ENCODE measurements around the gene SLC27A1. TPM values are rescaled to one million over a fixed set of nuclear protein-coding genes. Genes with fewer than 3 reads are reported as not detected.
"Not testable (repeated sequence)": the region's sequence is repeated elsewhere in the genome, so short reads cannot be mapped to it uniquely, and the experiment has no call there.

SLC27A1 gene
- total RNA-seq, 4 donors from 2014 or later: 25.3 to 53.4 (median 39.5) TPM

DNA sequence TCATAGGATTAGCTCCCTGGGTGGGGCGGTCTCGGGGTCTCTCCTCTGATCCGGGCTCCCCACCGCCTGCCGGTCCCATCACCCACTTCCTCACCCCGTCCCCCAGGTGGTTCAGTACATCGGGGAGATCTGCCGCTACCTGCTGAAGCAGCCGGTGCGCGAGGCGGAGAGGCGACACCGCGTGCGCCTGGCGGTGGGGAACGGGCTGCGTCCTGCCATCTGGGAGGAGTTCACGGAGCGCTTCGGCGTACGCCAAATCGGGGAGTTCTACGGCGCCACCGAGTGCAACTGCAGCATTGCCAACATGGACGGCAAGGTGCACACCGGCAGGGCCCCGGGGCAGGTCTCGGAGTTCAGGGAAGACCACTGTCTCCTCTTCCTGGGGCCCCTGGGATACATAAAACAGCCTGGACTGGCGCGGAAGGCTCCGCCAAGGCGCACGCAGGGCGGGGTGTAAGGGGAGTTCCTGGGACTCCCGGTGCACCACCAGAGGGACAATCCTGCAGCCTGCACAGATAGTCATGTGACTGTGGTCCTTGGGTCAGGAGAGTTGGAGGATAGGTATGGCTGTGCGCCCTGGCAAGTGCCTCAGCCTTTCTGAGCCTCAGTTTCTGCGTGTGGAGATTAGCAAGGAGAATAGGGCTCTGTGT lies 26.9 kb downstream of the SLC27A1 start:
- no peak overlapping the region for H3K4me3 ChIP-seq
- no peaks in the 10 kb centered on the region for H3K27me3 ChIP-seq
- no peak for DNase-seq (ENCODE audit: low spot score in 2 of 2)
- peaks cover 25% of the 10 kb centered on the region for H3K36me3 ChIP-seq
- H3K9me3 ChIP-seq: no peaks in the 10 kb centered on the region
- no peak overlapping the region for H3K27ac ChIP-seq
- H3K4me1 ChIP-seq: peaks cover 17% of the 10 kb centered on the region
- WGBS: 76% methylated on average over 38 of the region's 41 CpGs
- TF ChIP-seq, protein P1, sequence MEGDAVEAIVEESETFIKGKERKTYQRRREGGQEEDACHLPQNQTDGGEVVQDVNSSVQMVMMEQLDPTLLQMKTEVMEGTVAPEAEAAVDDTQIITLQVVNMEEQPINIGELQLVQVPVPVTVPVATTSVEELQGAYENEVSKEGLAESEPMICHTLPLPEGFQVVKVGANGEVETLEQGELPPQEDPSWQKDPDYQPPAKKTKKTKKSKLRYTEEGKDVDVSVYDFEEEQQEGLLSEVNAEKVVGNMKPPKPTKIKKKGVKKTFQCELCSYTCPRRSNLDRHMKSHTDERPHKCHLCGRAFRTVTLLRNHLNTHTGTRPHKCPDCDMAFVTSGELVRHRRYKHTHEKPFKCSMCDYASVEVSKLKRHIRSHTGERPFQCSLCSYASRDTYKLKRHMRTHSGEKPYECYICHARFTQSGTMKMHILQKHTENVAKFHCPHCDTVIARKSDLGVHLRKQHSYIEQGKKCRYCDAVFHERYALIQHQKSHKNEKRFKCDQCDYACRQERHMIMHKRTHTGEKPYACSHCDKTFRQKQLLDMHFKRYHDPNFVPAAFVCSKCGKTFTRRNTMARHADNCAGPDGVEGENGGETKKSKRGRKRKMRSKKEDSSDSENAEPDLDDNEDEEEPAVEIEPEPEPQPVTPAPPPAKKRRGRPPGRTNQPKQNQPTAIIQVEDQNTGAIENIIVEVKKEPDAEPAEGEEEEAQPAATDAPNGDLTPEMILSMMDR (IDR thresholded peaks at IDR 0.05): no peak
- no peak for TF ChIP-seq EP300 (IDR thresholded peaks at IDR 0.05)
- TF ChIP-seq POLR2A (IDR thresholded peaks at IDR 0.05): no peak
- TF ChIP-seq POLR2AphosphoS5 (IDR thresholded peaks at IDR 0.05): no peak

DNA sequence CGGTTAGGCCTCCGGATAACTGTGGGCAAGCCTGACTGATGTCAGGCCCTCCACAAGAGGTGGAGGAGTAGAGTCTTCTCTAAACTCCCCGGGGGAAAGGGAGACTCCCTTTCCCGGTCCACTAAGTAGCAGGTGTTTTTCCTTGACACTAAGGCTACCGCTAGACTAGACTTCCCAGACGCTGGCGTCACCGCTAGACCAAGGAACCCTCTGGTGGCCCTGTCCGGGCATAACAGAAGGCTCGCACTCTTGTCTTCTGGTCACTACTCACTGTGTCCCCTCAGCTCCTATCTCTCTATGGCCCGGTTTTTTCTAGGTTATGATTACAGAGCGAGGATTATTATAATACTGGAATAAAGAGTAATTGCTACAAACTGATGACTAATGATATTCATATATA lies 28.7 kb downstream of the SLC27A1 start:
- not testable (repeated sequence) for DNase-seq (ENCODE audit: low spot score in 2 of 2); H3K9me3 ChIP-seq; H3K27me3 ChIP-seq; H3K27ac ChIP-seq; H3K4me3 ChIP-seq
- peaks cover 17% of the 10 kb centered on the region for H3K4me1 ChIP-seq
- WGBS: 79% methylated on average over 12 of the region's 12 CpGs
- H3K36me3 ChIP-seq: peaks cover 25% of the 10 kb centered on the region

DNA sequence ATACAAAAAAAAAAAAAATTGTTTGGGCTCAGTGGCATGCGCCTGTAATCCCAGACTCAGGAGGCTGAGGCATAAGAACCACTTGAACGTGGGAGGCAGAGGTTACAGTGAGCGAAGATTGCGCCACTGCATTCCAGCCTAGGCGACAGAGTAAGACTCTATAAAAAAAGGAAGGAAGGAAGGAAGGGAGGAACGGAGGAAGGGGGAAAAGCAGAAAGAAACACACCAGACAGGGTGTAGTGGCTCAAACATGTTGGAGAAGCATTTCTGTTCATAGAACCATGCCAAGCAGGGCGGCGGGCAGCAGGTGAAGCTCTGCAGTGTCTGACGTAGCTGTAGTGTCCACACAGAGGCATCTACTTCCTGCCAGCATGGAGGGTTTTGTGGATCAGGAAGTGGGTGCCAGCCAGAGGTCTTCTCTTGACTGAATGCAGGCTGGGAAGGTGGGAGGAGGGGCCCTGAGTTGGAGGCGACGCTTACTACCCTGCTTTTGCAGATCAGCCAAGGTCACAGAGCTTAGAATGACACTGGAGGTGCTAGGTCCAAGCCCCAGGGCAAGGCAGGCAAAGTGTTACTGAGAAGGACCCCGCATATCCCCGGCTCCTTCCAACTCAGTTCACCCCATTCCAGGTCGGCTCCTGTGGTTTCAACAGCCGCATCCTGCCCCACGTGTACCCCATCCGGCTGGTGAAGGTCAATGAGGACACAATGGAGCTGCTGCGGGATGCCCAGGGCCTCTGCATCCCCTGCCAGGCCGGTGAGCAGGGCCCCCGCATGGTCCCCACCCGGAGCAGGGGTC lies 29.5 kb downstream of the SLC27A1 start:
- peaks cover 28% of the 10 kb centered on the region for H3K36me3 ChIP-seq
- H3K4me1 ChIP-seq: peaks cover 17% of the 10 kb centered on the region
- WGBS: 61% methylated on average over 13 of the region's 21 CpGs
- H3K4me3 ChIP-seq: no peak overlapping the region
- no peaks in the 10 kb centered on the region for H3K27me3 ChIP-seq
- H3K9me3 ChIP-seq: no peaks in the 10 kb centered on the region
- TF ChIP-seq, protein P1 (IDR thresholded peaks at IDR 0.05): no peak
- TF ChIP-seq EP300 (IDR thresholded peaks at IDR 0.05): no peak
- no peak for TF ChIP-seq POLR2A (IDR thresholded peaks at IDR 0.05)
- no peak for TF ChIP-seq POLR2AphosphoS5 (IDR thresholded peaks at IDR 0.05)
- peak overlapping the region; percentile 65 for H3K27ac ChIP-seq
- DNase-seq (ENCODE audit: low spot score in 2 of 2): no peak

DNA sequence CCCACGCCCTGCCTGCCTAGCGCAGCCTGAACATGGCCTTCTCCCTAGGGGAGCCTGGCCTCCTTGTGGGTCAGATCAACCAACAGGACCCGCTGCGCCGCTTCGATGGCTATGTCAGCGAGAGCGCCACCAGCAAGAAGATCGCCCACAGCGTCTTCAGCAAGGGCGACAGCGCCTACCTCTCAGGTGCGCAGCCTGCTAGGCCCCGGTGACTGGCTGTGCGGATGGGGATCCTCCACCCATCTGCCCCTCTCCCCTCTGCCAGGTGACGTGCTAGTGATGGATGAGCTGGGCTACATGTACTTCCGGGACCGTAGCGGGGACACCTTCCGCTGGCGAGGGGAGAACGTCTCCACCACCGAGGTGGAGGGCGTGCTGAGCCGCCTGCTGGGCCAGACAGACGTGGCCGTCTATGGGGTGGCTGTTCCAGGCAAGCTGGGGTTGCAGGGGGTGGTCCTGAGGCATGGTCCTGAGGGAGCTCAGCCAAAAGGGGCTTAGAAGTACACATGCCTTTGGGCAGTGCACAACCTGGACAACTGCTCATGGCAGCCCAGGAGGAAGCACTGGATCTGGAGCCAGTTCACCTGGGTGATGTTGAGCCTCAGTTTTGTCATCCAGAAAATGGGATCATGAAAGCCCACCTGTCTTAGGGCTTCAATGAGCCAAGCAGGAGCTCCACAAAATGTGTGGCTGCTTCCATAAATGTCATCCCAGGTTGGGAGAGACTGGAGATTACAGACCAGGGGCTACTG lies 30.3 kb downstream of the SLC27A1 start:
- peaks cover 33% of the 10 kb centered on the region for H3K36me3 ChIP-seq
- H3K9me3 ChIP-seq: no peaks in the 10 kb centered on the region
- peak overlapping the region; percentile 65 for H3K27ac ChIP-seq
- peaks cover 24% of the 10 kb centered on the region for H3K4me1 ChIP-seq
- TF ChIP-seq, protein P1 (IDR thresholded peaks at IDR 0.05): no peak
- TF ChIP-seq EP300 (IDR thresholded peaks at IDR 0.05): no peak
- TF ChIP-seq POLR2A (IDR thresholded peaks at IDR 0.05): no peak
- TF ChIP-seq POLR2AphosphoS5 (IDR thresholded peaks at IDR 0.05): no peak
- no peak overlapping the region for H3K4me3 ChIP-seq
- H3K27me3 ChIP-seq: no peaks in the 10 kb centered on the region
- WGBS: 93% methylated on average over 11 of the region's 27 CpGs
- DNase-seq (ENCODE audit: low spot score in 2 of 2): no peak

DNA sequence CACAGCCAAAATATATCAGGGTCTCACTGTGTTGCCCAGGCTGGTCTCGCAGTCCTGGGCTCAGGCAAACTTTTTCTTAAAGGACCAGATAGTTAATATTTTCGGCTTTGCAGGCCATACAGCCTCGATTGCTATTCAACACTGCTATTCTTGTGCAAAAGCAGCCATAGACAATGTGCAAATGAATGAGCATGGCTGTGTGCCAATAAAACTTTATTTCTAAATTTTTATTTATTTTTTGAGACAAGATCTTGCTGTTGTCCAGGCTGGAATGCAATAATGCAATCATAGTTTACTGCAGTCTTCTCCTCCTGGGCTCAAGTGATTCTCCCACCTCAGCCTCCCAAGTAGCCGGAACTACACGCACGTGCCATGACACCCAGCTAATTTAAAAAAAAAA lies 32.9 kb downstream of the SLC27A1 start:
- TF ChIP-seq POLR2AphosphoS5 (IDR thresholded peaks at IDR 0.05): no peak
- no peak for TF ChIP-seq EP300 (IDR thresholded peaks at IDR 0.05)
- TF ChIP-seq, protein P1 (IDR thresholded peaks at IDR 0.05): no peak
- TF ChIP-seq POLR2A (IDR thresholded peaks at IDR 0.05): no peak
- 93% methylated on average over 6 of the region's 6 CpGs for WGBS

More for the DNA sequence above, 32.9 kb downstream of the SLC27A1 start:
- peaks cover 30% of the 10 kb centered on the region for H3K36me3 ChIP-seq
- DNase-seq (ENCODE audit: low spot score in 2 of 2): no peak
- H3K27me3 ChIP-seq: no peaks in the 10 kb centered on the region
- peaks cover 25% of the 10 kb centered on the region for H3K4me1 ChIP-seq
- no peaks in the 10 kb centered on the region for H3K9me3 ChIP-seq
- no peak overlapping the region for H3K4me3 ChIP-seq
- no peak overlapping the region for H3K27ac ChIP-seq

Measured in suprapubic skin (tissue), 4 donors.